DOHH2 (cell line): Measurements from ENCODE around the gene AUH.

Source experiments
- H3F3A ChIP-seq: fragments of 200-600 bp; sonication (generic), shearing (Covaris generic); 2 replicates; pipeline ENCODE4 v1.6.0; 2016; ENCODE audit warnings: antibody characterized with exemption, mild to moderate bottlenecking; ENCODE audit not compliant: control insufficient read depth, insufficient read depth
- H3K27ac ChIP-seq: fragments of 200-600 bp; sonication (generic); 2 replicates; pipeline ENCODE4 v1.5.1; 2014; ENCODE audit warnings: low read depth, mild to moderate bottlenecking, low read length, moderate library complexity
- H3K27me3 ChIP-seq: fragments of 200-600 bp; sonication (generic); 2 replicates; pipeline ENCODE4 v1.6.1; 2014; ENCODE audit warnings: mild to moderate bottlenecking, low read length, mixed read lengths; ENCODE audit not compliant: control insufficient read depth
- H3K36me3 ChIP-seq: fragments of 200-600 bp; sonication (generic); 2 replicates; pipeline ENCODE4 v1.6.1; 2014; ENCODE audit warnings: mild to moderate bottlenecking, low read length, moderate library complexity, mixed read lengths; ENCODE audit not compliant: control insufficient read depth
- H3K4me1 ChIP-seq: fragments of 200-600 bp; sonication (generic); 2 replicates; pipeline ENCODE4 v1.6.1; 2014; ENCODE audit warnings: mild to moderate bottlenecking, low read length, mixed read lengths; ENCODE audit not compliant: control insufficient read depth
- H3K4me2 ChIP-seq: fragments of 200-600 bp; sonication (generic); 2 replicates; pipeline ENCODE4 v1.6.0; 2014; ENCODE audit warnings: mild to moderate bottlenecking, low read length, moderate library complexity
- H3K4me3 ChIP-seq: fragments of 200-600 bp; sonication (generic); 2 replicates; pipeline ENCODE4 v1.5.1; 2014; ENCODE audit warnings: mild to moderate bottlenecking, low read length, mixed read lengths
- H3K79me2 ChIP-seq: fragments of 200-600 bp; sonication (generic); 2 replicates; pipeline ENCODE4 v1.6.1; 2014; ENCODE audit warnings: mild to moderate bottlenecking, low read length, mixed read lengths; ENCODE audit not compliant: control insufficient read depth
- H3K9me2 ChIP-seq: fragments of 200-600 bp; sonication (generic); replicated peaks from 2 replicates; pipeline ENCODE4 v1.6.1; 2014; ENCODE audit warnings: mild to moderate bottlenecking, low read length, mixed read lengths; ENCODE audit not compliant: control insufficient read depth
- H3K9me3 ChIP-seq: fragments of 200-600 bp; sonication (generic); 2 replicates; pipeline ENCODE4 v1.6.1; 2014; ENCODE audit warnings: antibody characterized with exemption, low read length, mixed read lengths; ENCODE audit not compliant: control insufficient read depth, insufficient read depth
- H4K20me1 ChIP-seq: fragments of 200-600 bp; sonication (generic); 2 replicates; pipeline ENCODE4 v1.6.0; 2014; ENCODE audit warnings: low read depth, mild to moderate bottlenecking, antibody characterized with exemption, low read length, moderate library complexity; ENCODE audit not compliant: control insufficient read depth, insufficient read depth
- EZH2phosphoT487 ChIP-seq: fragments of 200-600 bp; sonication (generic); IDR thresholded peaks from 2 replicates; pipeline ENCODE4 v1.6.1; 2017; ENCODE audit warnings: borderline replicate concordance, mild to moderate bottlenecking, antibody characterized with exemption, low read length, moderate library complexity, mixed read lengths
- TF ChIP-seq, protein P1 (sequence below): fragments of 200-600 bp; sonication (generic); IDR thresholded peaks from one replicate; pipeline ENCODE4 v1.5.1; 2014; ENCODE audit warnings: antibody characterized with exemption, mild to moderate bottlenecking, low read depth, low read length; ENCODE audit not compliant: poor library complexity, severe bottlenecking

AUH gene

DNA sequence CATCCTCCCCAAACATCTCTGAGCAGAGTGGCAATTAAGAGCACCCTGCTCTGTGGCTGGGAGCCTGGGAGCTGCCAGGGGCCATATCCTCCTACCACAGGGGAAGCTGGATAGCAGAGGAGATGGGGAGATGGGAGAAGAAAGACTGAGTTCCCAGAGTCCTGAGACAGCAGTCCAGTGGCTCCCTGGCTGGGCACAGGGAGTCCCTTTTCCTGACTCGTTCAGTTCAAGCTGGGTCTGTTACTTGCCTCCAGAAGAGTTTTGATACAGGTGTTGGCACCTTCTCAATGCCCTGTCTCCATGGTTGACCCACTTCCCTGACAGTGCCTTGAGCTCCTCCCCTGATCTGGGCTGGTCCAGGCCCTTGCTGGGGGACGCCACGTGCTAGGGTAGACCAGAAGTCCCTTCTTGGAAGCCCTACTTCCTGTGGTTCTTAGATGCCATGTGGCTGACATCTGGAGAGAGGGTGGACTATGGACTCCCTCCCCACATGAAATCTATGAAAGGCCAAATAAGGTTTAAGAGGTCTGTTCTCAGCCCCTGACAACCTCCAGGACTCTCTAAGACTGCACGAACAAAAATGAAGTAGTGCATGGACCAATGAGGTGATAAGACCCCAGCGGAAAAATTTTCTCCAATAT, 166.2 kb downstream of the AUH start:
- no peaks in the 10 kb centered on the region for H3F3A ChIP-seq
- no peak overlapping the region for H3K4me2 ChIP-seq
- no peaks in the 10 kb centered on the region for H3K36me3 ChIP-seq
- H3K9me3 ChIP-seq: no peaks in the 10 kb centered on the region
- no peaks in the 10 kb centered on the region for H4K20me1 ChIP-seq
- peaks cover 44% of the 10 kb centered on the region for H3K27me3 ChIP-seq
- H3K27ac ChIP-seq: no peak overlapping the region
- H3K4me3 ChIP-seq: no peak overlapping the region
- H3K9me2 ChIP-seq: no peaks in the 10 kb centered on the region
- H3K4me1 ChIP-seq: peaks cover 24% of the 10 kb centered on the region
- H3K79me2 ChIP-seq: no peaks in the 10 kb centered on the region
- no peak for TF ChIP-seq EZH2phosphoT487
- TF ChIP-seq, protein P1, sequence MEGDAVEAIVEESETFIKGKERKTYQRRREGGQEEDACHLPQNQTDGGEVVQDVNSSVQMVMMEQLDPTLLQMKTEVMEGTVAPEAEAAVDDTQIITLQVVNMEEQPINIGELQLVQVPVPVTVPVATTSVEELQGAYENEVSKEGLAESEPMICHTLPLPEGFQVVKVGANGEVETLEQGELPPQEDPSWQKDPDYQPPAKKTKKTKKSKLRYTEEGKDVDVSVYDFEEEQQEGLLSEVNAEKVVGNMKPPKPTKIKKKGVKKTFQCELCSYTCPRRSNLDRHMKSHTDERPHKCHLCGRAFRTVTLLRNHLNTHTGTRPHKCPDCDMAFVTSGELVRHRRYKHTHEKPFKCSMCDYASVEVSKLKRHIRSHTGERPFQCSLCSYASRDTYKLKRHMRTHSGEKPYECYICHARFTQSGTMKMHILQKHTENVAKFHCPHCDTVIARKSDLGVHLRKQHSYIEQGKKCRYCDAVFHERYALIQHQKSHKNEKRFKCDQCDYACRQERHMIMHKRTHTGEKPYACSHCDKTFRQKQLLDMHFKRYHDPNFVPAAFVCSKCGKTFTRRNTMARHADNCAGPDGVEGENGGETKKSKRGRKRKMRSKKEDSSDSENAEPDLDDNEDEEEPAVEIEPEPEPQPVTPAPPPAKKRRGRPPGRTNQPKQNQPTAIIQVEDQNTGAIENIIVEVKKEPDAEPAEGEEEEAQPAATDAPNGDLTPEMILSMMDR: no peak

DNA sequence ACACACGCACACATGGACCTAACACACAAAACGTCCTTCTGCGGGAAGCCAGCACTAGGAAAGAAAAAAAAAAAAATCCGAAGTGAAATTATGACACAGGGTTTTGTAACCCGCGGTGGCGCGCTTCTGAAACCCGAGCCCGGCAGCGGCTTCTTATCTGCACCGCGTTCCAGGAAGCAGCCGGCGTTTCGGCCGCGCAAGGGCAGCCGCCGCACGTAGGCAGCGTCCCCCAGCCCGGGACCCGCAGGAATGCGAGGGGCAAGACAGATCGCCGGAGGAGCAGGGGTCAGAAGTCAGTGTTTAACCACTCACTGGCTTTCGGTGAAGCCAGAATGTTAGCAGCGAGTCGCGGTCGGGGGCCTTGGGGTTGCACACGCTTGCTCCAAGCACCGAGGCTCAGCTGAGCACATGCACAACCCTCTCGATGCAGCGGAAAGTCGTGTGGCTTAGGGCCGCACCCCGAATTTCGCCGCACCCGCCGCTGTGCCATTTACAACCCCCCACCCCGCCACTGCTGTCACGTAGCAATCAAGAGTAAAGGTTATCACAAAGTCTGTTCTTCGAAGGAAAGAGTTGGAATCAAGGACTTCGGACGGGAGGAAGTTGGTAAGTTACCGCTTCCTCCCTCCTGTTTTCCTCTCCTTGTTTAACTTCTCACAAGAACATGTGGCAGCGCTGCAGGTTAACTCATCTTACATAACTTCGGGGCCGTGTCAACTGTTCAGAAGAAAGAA, 167.9 kb downstream of the AUH start:
- Histone ChIP-seq H3K4me2 (peak overlapping the region; percentile 88), H3K4me1 (peaks cover 24% of the 10 kb centered on the region), H3K27ac (no peak overlapping the region), H3K79me2 (no peaks in the 10 kb centered on the region), H3K9me3 (no peaks in the 10 kb centered on the region), H3K36me3 (no peaks in the 10 kb centered on the region), H3K27me3 (peaks cover 52% of the 10 kb centered on the region), H3K4me3 (peak overlapping the region; percentile 61), H3F3A (no peaks in the 10 kb centered on the region), H3K9me2 (no peaks in the 10 kb centered on the region), H4K20me1 (no peaks in the 10 kb centered on the region)
- TF ChIP-seq EZH2phosphoT487: no peak
- TF ChIP-seq, protein P1: no peak

DNA sequence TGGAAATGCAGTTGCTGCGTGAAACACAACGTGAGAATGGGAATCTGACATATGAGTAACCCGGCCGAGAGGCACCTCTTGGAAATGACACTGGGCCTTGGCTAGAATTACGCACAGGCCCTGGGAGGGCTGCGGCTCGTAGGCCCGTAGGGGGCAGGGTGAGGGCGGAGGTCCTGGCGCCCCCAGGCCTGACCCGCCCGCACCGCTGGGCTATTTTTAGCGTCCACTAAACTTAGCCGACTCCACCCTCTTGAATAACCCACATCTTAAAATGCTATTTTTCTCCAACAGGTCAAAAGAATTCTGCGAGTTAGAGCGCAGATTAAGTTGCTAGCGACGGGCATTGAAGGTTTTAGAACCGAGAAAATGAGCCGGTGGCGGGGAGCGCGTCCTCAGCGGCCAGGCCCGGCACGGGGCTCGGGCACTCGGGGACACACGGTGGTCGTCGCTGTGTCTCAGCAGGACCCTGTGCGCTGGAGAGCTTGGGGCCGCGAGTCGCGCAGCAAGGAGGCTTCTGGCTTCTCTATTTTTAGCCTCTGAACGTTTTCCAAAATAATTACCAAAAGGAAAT, 168.5 kb downstream of the AUH start:
- H3F3A ChIP-seq: no peaks in the 10 kb centered on the region
- no peaks in the 10 kb centered on the region for H3K9me2 ChIP-seq
- H3K4me3 ChIP-seq: peak overlapping the region; percentile 61
- peak; percentile 71; the same call in 1 of the 2 replicates for TF ChIP-seq EZH2phosphoT487
- TF ChIP-seq, protein P1: peak; percentile 23
- peak overlapping the region; percentile 88 for H3K4me2 ChIP-seq
- H3K27ac ChIP-seq: no peak overlapping the region
- peaks cover 24% of the 10 kb centered on the region for H3K4me1 ChIP-seq
- H3K36me3 ChIP-seq: no peaks in the 10 kb centered on the region
- H3K9me3 ChIP-seq: no peaks in the 10 kb centered on the region
- no peaks in the 10 kb centered on the region for H4K20me1 ChIP-seq
- no peaks in the 10 kb centered on the region for H3K79me2 ChIP-seq
- peaks cover 52% of the 10 kb centered on the region for H3K27me3 ChIP-seq
